Left ventricle myocardium inferior (tissue), 1 donor: ENCODE results near the gene IKZF2. TPM values are rescaled to one million over a fixed set of nuclear protein-coding genes. Genes with fewer than 3 reads are reported as not detected.

Source experiments
- DNase-seq: peaks from one replicate; pipeline ENCODE4 v3.0.0-alpha.2; 2020
- H3K27ac ChIP-seq: fragments of 200-600 bp; replicated peaks from 2 replicates; pipeline ENCODE4 v1.8.0; 2021
- H3K27me3 ChIP-seq: fragments of 200-600 bp; 2 replicates; pipeline ENCODE4 v1.8.0; 2021; ENCODE audit warnings: low read depth
- H3K36me3 ChIP-seq: fragments of 200-600 bp; 2 replicates; pipeline ENCODE4 v1.8.0; 2021
- H3K4me1 ChIP-seq: fragments of 200-600 bp; 2 replicates; pipeline ENCODE4 v1.8.0; 2021
- H3K4me3 ChIP-seq: fragments of 200-600 bp; 2 replicates; pipeline ENCODE4 v1.8.0; 2021; ENCODE audit warnings: mild to moderate bottlenecking, moderate library complexity
- H3K9me3 ChIP-seq: fragments of 200-600 bp; replicated peaks from 2 replicates; pipeline ENCODE4 v1.8.0; 2021
- intact Hi-C: fragments of 100-400 bp; cut with micrococcal nuclease; formaldehyde crosslinking; loops from one replicate; pipeline ENCODE4 v1.11.0; 2022
- total RNA-seq: library from RNA; stranded (reverse); fragmentation: NEBNext Ultra II Directional; extraction: Animal tissue kit (Norgen Biotek cat#: 25700); gene quantifications from one replicate; pipeline ENCODE4 v1.2.1, GENCODE V29; 2021
- TF ChIP-seq, protein P1 (sequence below): fragments of 200-600 bp; IDR thresholded peaks from 2 replicates; pipeline ENCODE4 v1.8.0; 2021; ENCODE audit warnings: antibody characterized with exemption, mild to moderate bottlenecking, borderline replicate concordance
- donor health status: DM: no; HTN: yes; CAD: no; lungs with severe emphysema.

Gene IKZF2
- total RNA-seq, 1 donor from 2014 or later, result 6.8 TPM

DNA sequence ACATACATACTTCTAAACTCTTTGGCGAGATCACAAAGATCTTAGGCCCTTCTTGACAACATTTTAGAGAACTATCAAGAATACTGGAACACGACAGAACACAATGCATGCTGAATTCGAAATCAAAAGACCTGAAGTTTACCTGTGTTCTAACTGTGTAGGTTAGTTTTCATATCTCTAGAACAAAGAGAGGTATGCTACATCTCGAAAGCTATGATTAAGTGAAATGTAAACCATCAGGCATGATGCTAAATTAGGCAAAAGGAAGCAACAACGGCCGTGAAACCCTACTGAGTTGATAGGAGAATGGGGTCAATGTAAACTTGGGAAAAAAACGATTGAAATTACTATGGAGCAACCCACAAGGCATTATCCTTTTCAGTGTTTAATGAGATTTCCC is 43.7 kb downstream of the IKZF2 start:
- no peak for DNase-seq
- no peak overlapping the region for H3K27ac ChIP-seq
- H3K9me3 ChIP-seq, result no peaks in the 10 kb centered on the region
- intact Hi-C loops, result no loop called here
- no peaks in the 10 kb centered on the region for H3K36me3 ChIP-seq
- peaks cover 18% of the 10 kb centered on the region for H3K4me1 ChIP-seq
- no peaks in the 10 kb centered on the region for H3K27me3 ChIP-seq
- no peak overlapping the region for H3K4me3 ChIP-seq
- TF ChIP-seq, protein P1, sequence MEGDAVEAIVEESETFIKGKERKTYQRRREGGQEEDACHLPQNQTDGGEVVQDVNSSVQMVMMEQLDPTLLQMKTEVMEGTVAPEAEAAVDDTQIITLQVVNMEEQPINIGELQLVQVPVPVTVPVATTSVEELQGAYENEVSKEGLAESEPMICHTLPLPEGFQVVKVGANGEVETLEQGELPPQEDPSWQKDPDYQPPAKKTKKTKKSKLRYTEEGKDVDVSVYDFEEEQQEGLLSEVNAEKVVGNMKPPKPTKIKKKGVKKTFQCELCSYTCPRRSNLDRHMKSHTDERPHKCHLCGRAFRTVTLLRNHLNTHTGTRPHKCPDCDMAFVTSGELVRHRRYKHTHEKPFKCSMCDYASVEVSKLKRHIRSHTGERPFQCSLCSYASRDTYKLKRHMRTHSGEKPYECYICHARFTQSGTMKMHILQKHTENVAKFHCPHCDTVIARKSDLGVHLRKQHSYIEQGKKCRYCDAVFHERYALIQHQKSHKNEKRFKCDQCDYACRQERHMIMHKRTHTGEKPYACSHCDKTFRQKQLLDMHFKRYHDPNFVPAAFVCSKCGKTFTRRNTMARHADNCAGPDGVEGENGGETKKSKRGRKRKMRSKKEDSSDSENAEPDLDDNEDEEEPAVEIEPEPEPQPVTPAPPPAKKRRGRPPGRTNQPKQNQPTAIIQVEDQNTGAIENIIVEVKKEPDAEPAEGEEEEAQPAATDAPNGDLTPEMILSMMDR, result no peak

GRCh38 chr2:213105212-213105611 is 46.2 kb downstream of the IKZF2 start:
- TF ChIP-seq, protein P1, result no peak
- peaks cover 36% of the 10 kb centered on the region for H3K4me1 ChIP-seq
- no peaks in the 10 kb centered on the region for H3K9me3 ChIP-seq
- no peaks in the 10 kb centered on the region for H3K36me3 ChIP-seq
- no peak overlapping the region for H3K4me3 ChIP-seq
- peak overlapping the region; percentile 80 for H3K27ac ChIP-seq
- intact Hi-C loops, result no loop called here
- DNase-seq, result no peak
- no peaks in the 10 kb centered on the region for H3K27me3 ChIP-seq

- H3K27me3 ChIP-seq, result no peaks in the 10 kb centered on the region
- H3K36me3 ChIP-seq, result no peaks in the 10 kb centered on the region
- H3K27ac ChIP-seq, result peak overlapping the region; percentile 80
- intact Hi-C loops, result no loop called here
- H3K4me1 ChIP-seq, result peaks cover 40% of the 10 kb centered on the region
- no peaks in the 10 kb centered on the region for H3K9me3 ChIP-seq
- peak overlapping the region; percentile 39 for H3K4me3 ChIP-seq
- TF ChIP-seq, protein P1, result no peak
- no peak for DNase-seq
These were observed 46.6 kb downstream of the IKZF2 start for GRCh38 chr2:213104903-213105202.

DNA sequence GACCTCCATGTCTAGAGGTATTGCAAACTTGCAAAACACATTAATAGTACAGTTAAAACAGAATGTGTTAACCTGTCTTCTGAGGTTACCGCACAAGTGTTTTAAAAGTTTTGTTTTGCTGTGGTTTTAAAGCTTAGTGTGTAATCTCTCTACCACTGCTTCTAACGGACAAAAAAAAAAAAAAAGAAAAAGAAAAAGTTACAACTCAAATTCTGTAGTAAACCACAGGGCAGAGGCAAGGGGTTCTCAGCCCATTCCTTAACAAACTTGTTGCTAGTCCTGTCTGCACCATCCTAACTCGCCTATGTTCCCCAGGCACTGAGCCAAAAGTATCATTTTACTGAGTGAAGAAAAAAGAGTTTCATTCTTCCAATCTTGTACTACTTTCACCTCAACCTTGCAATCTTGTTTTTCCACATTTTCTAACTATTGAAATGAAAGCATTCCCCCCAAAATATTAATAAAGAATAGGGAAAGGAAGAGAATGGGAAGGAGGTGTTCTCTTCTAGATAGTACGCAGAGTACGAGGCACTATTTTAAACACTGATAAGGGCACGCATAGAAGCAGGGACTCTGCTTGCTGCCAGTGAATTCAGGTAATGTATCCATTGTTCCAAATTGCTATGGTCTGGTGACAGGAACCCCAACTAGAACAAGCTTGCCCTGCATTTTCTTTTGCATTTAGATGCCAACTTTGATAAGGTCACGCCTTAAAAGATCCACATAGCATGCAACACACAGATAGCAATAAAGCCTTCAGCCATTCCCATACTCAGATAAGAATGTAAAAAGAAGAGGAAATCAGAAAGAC is 47.1 kb downstream of the IKZF2 start:
- Histone ChIP-seq H3K36me3 (no peaks in the 10 kb centered on the region), H3K27me3 (no peaks in the 10 kb centered on the region), H3K4me1 (peaks cover 43% of the 10 kb centered on the region), H3K4me3 (peak overlapping the region; percentile 39), H3K27ac (peak overlapping the region; percentile 80), H3K9me3 (no peaks in the 10 kb centered on the region)
- TF ChIP-seq, protein P1, result no peak
- no peak for DNase-seq
- intact Hi-C loops, result no loop called here

- Histone ChIP-seq H3K4me3 (peak overlapping the region; percentile 6), H3K36me3 (no peaks in the 10 kb centered on the region), H3K4me1 (peaks cover 54% of the 10 kb centered on the region), H3K9me3 (no peaks in the 10 kb centered on the region), H3K27me3 (no peaks in the 10 kb centered on the region), H3K27ac (peak overlapping the region; percentile 21)
- DNase-seq, result no peak
- TF ChIP-seq, protein P1, result no peak
- intact Hi-C loops, result no loop called here
These were observed 49.5 kb downstream of the IKZF2 start for GRCh38 chr2:213101692-213102460.
